Measurements from ENCODE around the gene NRXN2.

- no peak for TF ChIP-seq TEAD4 (IDR thresholded peaks at IDR 0.05)
- peak; percentile 48; the same call in 1 of the 2 replicates for TF ChIP-seq RAD21 (IDR thresholded peaks at IDR 0.05; ENCODE audit: low read depth)
- TF ChIP-seq MAX (IDR thresholded peaks at IDR 0.05), result peak; percentile 100
- TF ChIP-seq YY1 (IDR thresholded peaks at IDR 0.05; ENCODE audit: low read depth), result no peak
- no peak for TF ChIP-seq EP300 (IDR thresholded peaks at IDR 0.05; ENCODE audit: borderline replicate concordance)
- TF ChIP-seq TAF1 (IDR thresholded peaks at IDR 0.05; ENCODE audit: low read depth), result no peak
- TF ChIP-seq CEBPB (IDR thresholded peaks at IDR 0.05), result no peak
- TF ChIP-seq CREB1 (IDR thresholded peaks at IDR 0.05; ENCODE audit: low read depth), result no peak
- TF ChIP-seq USF1 (IDR thresholded peaks at IDR 0.05), result peak; percentile 75
Measured at GRCh38 chr11:64629796-64630562, 93.0 kb downstream of the NRXN2 start.

All from Ishikawa (cell line).